CD4-positive, alpha-beta T cell treated with Interleukin-6 at 100 ng/mL for 8 hours (primary cell): ENCODE results near the gene SNAI3.
A peak's percentile ranks its signal among the peaks of the same experiment; 100 is the strongest.

Experiments
- DNase-seq: peaks from one replicate; pipeline ENCODE4 v3.0.0-alpha.2; 2020; ENCODE audit warnings: mixed read lengths, low spot score

Gene SNAI3

GRCh38 chr16:88650749-88651275 lies 35.5 kb downstream of the SNAI3 start, which contains the start of gene CYBA:
Gene CYBA (minus strand): TSS chr16:88651053. CDS start chr16:88651013, 40 bp downstream.
- peak; percentile 83 for DNase-seq

- peak; percentile 31 for DNase-seq
Observed at GRCh38 chr16:88649924-88650748, 36.2 kb downstream of the SNAI3 start.

- DNase-seq: no peak
Observed at GRCh38 chr16:88649195-88649923, 36.9 kb downstream of the SNAI3 start.

- DNase-seq: no peak
Observed at GRCh38 chr16:88647178-88648070, 38.9 kb downstream of the SNAI3 start.

GRCh38 chr16:88646345-88647034 lies 39.8 kb downstream of the SNAI3 start:
- DNase-seq: no peak

- no peak for DNase-seq
Observed at GRCh38 chr16:88645941-88646340, 40.4 kb downstream of the SNAI3 start.

GRCh38 chr16:88645455-88645854 lies 40.9 kb downstream of the SNAI3 start:
- no peak for DNase-seq

- no peak for DNase-seq
Observed at GRCh38 chr16:88643644-88643932, 42.7 kb downstream of the SNAI3 start.

GRCh38 chr16:88642881-88643643 lies 43.2 kb downstream of the SNAI3 start:
- no peak for DNase-seq

GRCh38 chr16:88640498-88641247 lies 45.6 kb downstream of the SNAI3 start:
- no peak for DNase-seq

- no peak for DNase-seq
Observed at GRCh38 chr16:88640039-88640495, 46.2 kb downstream of the SNAI3 start.

- no peak for DNase-seq
Observed at GRCh38 chr16:88639231-88640038, 46.9 kb downstream of the SNAI3 start.

GRCh38 chr16:88638323-88639230 lies 47.7 kb downstream of the SNAI3 start, which contains the start of gene IL17C:
Gene IL17C (plus strand): TSS chr16:88638572. CDS start chr16:88638642, 70 bp downstream.
- DNase-seq: peak; percentile 24

- no peak for DNase-seq
Observed at GRCh38 chr16:88636488-88637265, 49.6 kb downstream of the SNAI3 start.

- no peak for DNase-seq
Observed at GRCh38 chr16:88635671-88636319, 50.5 kb downstream of the SNAI3 start.

GRCh38 chr16:88634994-88635670 lies 51.2 kb downstream of the SNAI3 start:
- no peak for DNase-seq
